PFSK-1 (cell line): ENCODE data around the gene TAGLN2.

Source experiments
- REST ChIP-seq, 2 experiments: IDR thresholded peaks; 2 replicates each; pipeline versions ENCODE4 v1.6.1 to v1.8.0; 2011 to 2012; ENCODE audit warnings: low read depth in 2 of 2, low read length in 2 of 2, control low read depth in 1 of 2, inconsistent platforms in 1 of 2, mild to moderate bottlenecking in 1 of 2, moderate library complexity in 1 of 2; ENCODE audit not compliant: insufficient read depth in 1 of 2
- TAF1 ChIP-seq: IDR thresholded peaks from 2 replicates; pipeline ENCODE4 v1.6.1; 2012; ENCODE audit warnings: low read length, control low read depth, borderline replicate concordance; ENCODE audit not compliant: insufficient read depth

- no peak for TF ChIP-seq REST (IDR thresholded peaks at IDR 0.05; ENCODE audit: insufficient read depth in 1 of 2, low read depth in 2 of 2, low read length in 2 of 2)
- no peak for TF ChIP-seq TAF1
Measured at GRCh38 chr1:159958719-159959380, 33.5 kb upstream of the TAGLN2 start.
